H1 (cell line): ENCODE measurements around the gene OR9I1.

Experiments used
- BCL11A ChIP-seq, 2 experiments: IDR thresholded peaks; one replicate each; pipeline ENCODE4 v1.6.1; 2011; ENCODE audit warnings: low read depth in 2 of 2, low read length in 2 of 2, mild to moderate bottlenecking in 2 of 2
- CTCF ChIP-seq, 3 experiments: IDR thresholded peaks; 1 replicate in 2 of 3; 2 replicates in 1 of 3; pipeline versions ENCODE4 v1.5.1 to v1.6.1; 2011; ENCODE audit warnings: low read length in 3 of 3, mild to moderate bottlenecking in 3 of 3, inconsistent platforms in 2 of 3, low read depth in 1 of 3, moderate library complexity in 1 of 3; ENCODE audit not compliant: insufficient read depth in 1 of 3; ENCODE audit errors: control extremely low read depth in 1 of 3
- EZH2 ChIP-seq: fragments of 200-600 bp; sonication (generic); IDR thresholded peaks from 2 replicates; pipeline ENCODE4 v1.7.1; 2012; ENCODE audit warnings: low read depth, mild to moderate bottlenecking, moderate library complexity, low read length, inconsistent platforms; ENCODE audit not compliant: severe bottlenecking
- MAX ChIP-seq: IDR thresholded peaks from 2 replicates; pipeline ENCODE4 v1.6.1; 2012; ENCODE audit warnings: inconsistent platforms

- no peak for TF ChIP-seq CTCF (IDR thresholded peaks at IDR 0.05; ENCODE audit: control extremely low read depth in 1 of 3, insufficient read depth in 1 of 3, low read depth in 1 of 3, low read length in 3 of 3)
- no peak for TF ChIP-seq BCL11A (IDR thresholded peaks at IDR 0.05; ENCODE audit: low read depth in 2 of 2, low read length in 2 of 2)
- TF ChIP-seq EZH2, result no peak
- no peak for TF ChIP-seq MAX
These were observed 38.8 kb downstream of the OR9I1 start for GRCh38 chr11:58086528-58086927.
